CD4-positive, CD25-positive, alpha-beta regulatory T cell (primary cell): ENCODE data around the gene NMU. TPM values are rescaled to one million over a fixed set of nuclear protein-coding genes. Genes with fewer than 3 reads are reported as not detected.

Experiments
- ATAC-seq, 2 donors: fragments of 150-1000 bp; cut with Tn5 transposase; one replicate each; pipeline ENCODE4 v1.10.0; 2021; ENCODE audit warnings: low read depth in 2 of 2, moderate number of reproducible peaks in 2 of 2, moderate library complexity in 1 of 2
- DNase-seq, 3 donors: peaks; one replicate each; pipeline versions ENCODE4 v3.0.0 to v3.0.0-alpha.2; 2012 to 2022; ENCODE audit warnings: mixed read lengths in 1 of 3
- H3K27ac ChIP-seq: one replicate; pipeline ENCODE4 v1.7.0; 2013; ENCODE audit warnings: mild to moderate bottlenecking, low read length; ENCODE audit not compliant: insufficient read depth, poor library complexity, severe bottlenecking
- H3K27me3 ChIP-seq: one replicate; pipeline ENCODE4 v1.7.0; 2013; ENCODE audit warnings: low read length; ENCODE audit not compliant: control insufficient read depth, insufficient read depth
- H3K36me3 ChIP-seq: one replicate; pipeline ENCODE4 v1.7.0; 2013; ENCODE audit warnings: mild to moderate bottlenecking, low read length, moderate library complexity; ENCODE audit not compliant: control insufficient read depth, insufficient read depth
- H3K4me1 ChIP-seq: 2 replicates; pipeline ENCODE4 v1.7.0; 2013; ENCODE audit warnings: mild to moderate bottlenecking, low read length; ENCODE audit not compliant: insufficient read depth, control insufficient read depth, poor library complexity, severe bottlenecking
- H3K4me3 ChIP-seq: one replicate; pipeline ENCODE4 v1.7.0; 2013; ENCODE audit warnings: low read depth, mild to moderate bottlenecking, low read length, moderate library complexity
- H3K9me3 ChIP-seq, 2 experiments: 1 replicate in 1 of 2; 2 replicates in 1 of 2; pipeline ENCODE4 v1.7.0; 2013; ENCODE audit warnings: low read length in 2 of 2, mild to moderate bottlenecking in 1 of 2, moderate library complexity in 1 of 2; ENCODE audit not compliant: control insufficient read depth in 2 of 2
- H3K27ac Mint-ChIP-seq, 3 donors: one replicate each; pipeline ENCODE4 v1.8.0; 2020 to 2022; ENCODE audit warnings: mild to moderate bottlenecking in 3 of 3, mixed read lengths in 3 of 3, moderate library complexity in 2 of 3
- H3K27me3 Mint-ChIP-seq: one replicate; pipeline ENCODE4 v1.8.0; 2022; ENCODE audit warnings: mild to moderate bottlenecking, mixed read lengths
- H3K36me3 Mint-ChIP-seq: one replicate; pipeline ENCODE4 v1.8.0; 2020; ENCODE audit warnings: mixed read lengths
- H3K4me1 Mint-ChIP-seq, 4 donors: one replicate each; pipeline ENCODE4 v1.8.0; 2020 to 2022; ENCODE audit warnings: mixed read lengths in 4 of 4, mild to moderate bottlenecking in 1 of 4
- H3K4me3 Mint-ChIP-seq, 4 donors: one replicate each; pipeline ENCODE4 v1.8.0; 2020 to 2022; ENCODE audit warnings: mild to moderate bottlenecking in 4 of 4, mixed read lengths in 4 of 4, moderate library complexity in 3 of 4
- H3K9me3 Mint-ChIP-seq, 7 donors: one replicate each; pipeline ENCODE4 v1.8.0; 2020 to 2022; ENCODE audit warnings: mixed read lengths in 7 of 7, mild to moderate bottlenecking in 3 of 7, moderate library complexity in 2 of 7
- polyA plus RNA-seq, 4 donors: library from polyadenylated mRNA; unstranded; fragments of 300-500 nt; fragmentation: Illumina TruSeq; gene quantifications; one replicate each; pipeline ENCODE4 v1.2.3, GENCODE V29; 2021
- total RNA-seq: library from RNA; stranded (reverse); gene quantifications from one replicate; pipeline ENCODE4 v1.2.3, GENCODE V29; 2022

The NMU gene
- total and polyA plus RNA-seq, 5 donors from 2014 or later: 0.88 TPM; not detected in 4

DNA sequence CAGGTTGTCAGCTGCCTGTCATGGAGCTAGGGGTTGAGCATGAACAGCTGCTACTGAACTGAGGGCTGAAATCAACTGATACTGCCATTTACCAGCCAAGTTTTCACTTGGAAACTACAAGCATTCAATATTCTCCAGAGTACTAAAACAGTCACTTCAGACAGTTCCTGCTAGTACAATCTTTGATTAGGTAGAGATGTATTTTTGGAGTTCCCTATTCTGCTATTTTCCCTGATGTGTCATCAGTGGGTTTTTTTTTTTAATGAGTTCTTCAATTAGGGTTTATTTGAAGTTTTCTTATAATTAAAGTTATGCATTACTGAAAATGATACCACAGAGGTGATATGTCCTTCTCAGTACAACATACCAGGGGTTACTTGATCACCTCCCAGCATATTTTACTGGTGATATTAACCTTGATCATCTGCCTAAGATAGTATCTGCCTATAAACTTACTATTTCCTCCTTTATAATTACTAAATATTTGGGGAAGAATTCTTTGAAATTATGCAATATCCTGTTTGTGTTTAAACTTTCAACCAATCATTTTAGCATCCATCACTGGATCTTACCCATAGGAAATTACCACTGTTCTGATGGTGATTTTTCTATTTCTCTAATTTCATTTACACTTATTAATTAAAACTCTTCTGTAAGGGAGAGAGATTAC lies 57.6 kb downstream of the NMU start:
- no peak overlapping the region for H3K27ac ChIP-seq
- no peak overlapping the region for H3K4me3 Mint-ChIP-seq
- DNase-seq (no peak), ATAC-seq (no peak)
- H3K4me1 ChIP-seq: no peaks in the 10 kb centered on the region
- peaks cover 4% of the 10 kb centered on the region for H3K36me3 Mint-ChIP-seq
- H3K4me1 Mint-ChIP-seq: no peaks in the 10 kb centered on the region
- H3K36me3 ChIP-seq: no peaks in the 10 kb centered on the region
- peaks cover 8 to 10% of the 10 kb centered on the region in 2 experiments for H3K9me3 ChIP-seq
- H3K27me3 Mint-ChIP-seq: peaks cover 10% of the 10 kb centered on the region
- no peak overlapping the region for H3K4me3 ChIP-seq
- peaks cover 2% of the 10 kb centered on the region for H3K27me3 ChIP-seq
- peaks cover 0 to 27% (median 2%) of the 10 kb centered on the region in 7 donors for H3K9me3 Mint-ChIP-seq
- H3K27ac Mint-ChIP-seq: no peak overlapping the region

DNA sequence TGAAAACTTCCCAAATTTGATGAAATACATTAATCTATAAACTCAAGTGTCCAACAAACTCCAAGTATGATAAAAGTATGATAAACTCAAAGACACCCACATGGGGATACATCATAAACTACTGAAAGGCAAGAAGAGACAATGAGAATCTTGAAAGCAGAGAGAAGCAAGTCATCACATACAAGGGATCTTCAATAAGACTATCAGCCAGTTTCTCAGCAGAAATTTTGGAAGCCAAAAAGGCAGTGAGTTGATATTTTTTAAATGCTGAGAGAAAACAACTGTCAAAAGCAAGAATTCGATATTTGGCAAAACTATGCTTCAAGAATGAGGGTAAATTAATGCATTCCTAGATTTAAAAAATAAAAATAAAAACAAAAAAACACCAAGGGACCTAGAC lies 60.6 kb downstream of the NMU start:
- Histone ChIP-seq H3K27ac (no peak overlapping the region), H3K9me3 (peaks cover 8 to 10% of the 10 kb centered on the region in 2 experiments), H3K4me3 (no peak overlapping the region), H3K4me1 (no peaks in the 10 kb centered on the region), H3K36me3 (no peaks in the 10 kb centered on the region), H3K27me3 (peaks cover 2% of the 10 kb centered on the region)
- H3K4me3 Mint-ChIP-seq: no peak overlapping the region
- H3K27ac Mint-ChIP-seq: no peak overlapping the region
- no peak for ATAC-seq
- H3K4me1 Mint-ChIP-seq: no peaks in the 10 kb centered on the region
- peaks cover 0 to 22% (median 3%) of the 10 kb centered on the region in 7 donors for H3K9me3 Mint-ChIP-seq
- DNase-seq: no peak
- peaks cover 16% of the 10 kb centered on the region for H3K27me3 Mint-ChIP-seq
- peaks cover 4% of the 10 kb centered on the region for H3K36me3 Mint-ChIP-seq

DNA sequence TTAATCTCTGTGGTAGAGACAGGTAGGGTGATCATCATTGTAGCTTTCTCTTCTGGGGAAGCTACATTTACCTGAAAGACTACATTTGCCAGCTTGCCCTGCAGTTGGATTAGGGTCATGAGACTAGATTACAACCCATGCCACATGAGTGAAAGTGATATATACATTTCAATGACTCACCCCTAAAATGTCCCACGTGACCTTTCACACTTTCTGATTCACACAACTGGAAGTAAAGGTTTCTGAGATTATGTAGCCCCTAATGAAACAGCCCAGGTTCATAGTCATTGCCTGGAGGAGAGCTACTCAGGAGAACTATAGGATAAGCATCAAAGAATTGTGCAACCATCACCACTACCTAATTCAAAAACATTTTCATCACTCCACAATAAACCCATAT lies 61.8 kb downstream of the NMU start:
- peaks cover 8 to 10% of the 10 kb centered on the region in 2 experiments for H3K9me3 ChIP-seq
- H3K4me1 ChIP-seq: no peaks in the 10 kb centered on the region
- peaks cover 0 to 22% (median 3%) of the 10 kb centered on the region in 7 donors for H3K9me3 Mint-ChIP-seq
- H3K4me3 Mint-ChIP-seq: no peak overlapping the region
- H3K27me3 ChIP-seq: peaks cover 2% of the 10 kb centered on the region
- ATAC-seq (no peak), DNase-seq (no peak)
- no peak overlapping the region for H3K27ac ChIP-seq
- H3K4me3 ChIP-seq: no peak overlapping the region
- peaks cover 4% of the 10 kb centered on the region for H3K36me3 Mint-ChIP-seq
- H3K27ac Mint-ChIP-seq: no peak overlapping the region
- H3K36me3 ChIP-seq: no peaks in the 10 kb centered on the region
- H3K27me3 Mint-ChIP-seq: peaks cover 17% of the 10 kb centered on the region
- H3K4me1 Mint-ChIP-seq: no peaks in the 10 kb centered on the region

DNA sequence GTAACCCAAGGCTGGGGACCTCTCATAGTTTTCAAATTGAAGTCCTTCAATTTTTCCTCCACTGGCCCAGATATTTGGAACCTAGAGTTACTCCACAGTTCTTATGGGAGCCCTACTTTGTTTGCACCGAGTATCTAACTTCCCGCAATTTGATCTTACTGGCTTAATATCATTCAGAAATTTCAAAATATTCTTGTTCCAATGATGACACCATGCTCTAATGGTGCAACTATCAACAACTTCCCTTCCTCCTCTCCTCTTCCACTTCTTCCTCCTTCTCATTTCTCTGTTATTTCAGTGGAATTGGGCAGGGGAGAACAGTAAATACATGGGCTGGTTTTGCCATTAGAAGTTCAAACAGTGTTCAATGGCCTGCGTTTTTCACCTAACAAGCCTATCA lies 64.3 kb downstream of the NMU start:
- DNase-seq: no peak
- peaks cover 31% of the 10 kb centered on the region for H3K27me3 Mint-ChIP-seq
- ATAC-seq: no peak
- H3K27ac Mint-ChIP-seq: no peak overlapping the region
- peaks cover 0 to 14% (median 3%) of the 10 kb centered on the region in 7 donors for H3K9me3 Mint-ChIP-seq
- no peaks in the 10 kb centered on the region for H3K36me3 ChIP-seq
- H3K27me3 ChIP-seq: peaks cover 2% of the 10 kb centered on the region
- H3K4me1 ChIP-seq: no peaks in the 10 kb centered on the region
- H3K36me3 Mint-ChIP-seq: peaks cover 4% of the 10 kb centered on the region
- H3K4me3 ChIP-seq: no peak overlapping the region
- no peaks in the 10 kb centered on the region for H3K4me1 Mint-ChIP-seq
- peaks cover 8 to 10% of the 10 kb centered on the region in 2 experiments for H3K9me3 ChIP-seq
- no peak overlapping the region for H3K4me3 Mint-ChIP-seq
- no peak overlapping the region for H3K27ac ChIP-seq

DNA sequence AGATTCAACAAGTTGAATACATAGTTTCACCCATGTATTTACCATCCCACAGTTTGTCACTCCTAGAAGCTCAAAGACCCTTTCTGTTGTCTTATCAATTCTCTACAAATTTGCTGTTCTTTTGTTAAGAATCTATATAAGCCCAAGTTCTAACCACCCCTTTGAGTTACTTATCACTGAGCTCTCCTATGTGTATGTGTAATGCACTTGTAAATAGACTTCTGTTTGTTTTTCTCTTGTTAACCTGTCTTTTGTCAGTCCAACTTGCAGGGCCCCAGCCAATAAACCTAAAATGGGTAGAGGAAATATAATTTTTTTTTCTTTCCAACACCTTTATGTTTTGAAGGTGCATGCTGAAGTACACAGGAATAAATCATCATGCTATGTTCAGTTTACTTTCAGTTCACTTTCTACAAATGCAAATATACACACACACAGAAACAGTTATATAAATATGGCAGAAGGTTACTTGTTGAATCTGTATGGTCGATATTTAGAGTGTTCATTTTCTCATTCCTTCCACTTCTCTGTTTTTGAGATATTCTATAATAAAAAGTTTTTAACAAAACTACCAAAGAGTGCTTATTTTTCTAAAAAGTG lies 67.1 kb downstream of the NMU start:
- Histone ChIP-seq H3K4me1 (no peaks in the 10 kb centered on the region), H3K4me3 (no peak overlapping the region), H3K9me3 (no peaks in the 10 kb centered on the region), H3K36me3 (no peaks in the 10 kb centered on the region), H3K27ac (no peak overlapping the region), H3K27me3 (peaks cover 2% of the 10 kb centered on the region)
- Mint-ChIP-seq H3K4me3 (no peak overlapping the region), H3K27me3 (peaks cover 21% of the 10 kb centered on the region), H3K36me3 (no peaks in the 10 kb centered on the region), H3K4me1 (no peaks in the 10 kb centered on the region), H3K9me3 (peaks cover 0 to 2% (median 0%) of the 10 kb centered on the region in 7 donors), H3K27ac (no peak overlapping the region)
- no peak for ATAC-seq
- no peak for DNase-seq

DNA sequence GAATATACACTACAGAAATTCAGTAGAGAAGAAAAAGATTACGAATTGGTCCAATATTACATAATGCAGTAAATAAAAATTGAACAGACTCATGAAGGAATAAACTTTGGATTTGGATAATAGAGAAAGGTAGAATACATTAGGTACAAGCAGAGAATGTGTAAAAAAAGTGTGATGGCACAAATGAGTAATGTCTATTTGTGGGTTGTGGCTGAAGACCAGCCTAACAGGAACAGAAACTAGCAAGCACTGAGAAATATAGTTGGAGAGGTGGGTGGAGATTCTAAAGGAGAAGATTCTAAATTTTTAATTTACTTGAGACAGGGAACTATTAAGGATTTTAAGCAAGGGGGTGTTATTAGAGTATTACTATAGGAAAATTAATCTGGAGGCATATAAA lies 74.2 kb downstream of the NMU start:
- H3K4me1 ChIP-seq: no peaks in the 10 kb centered on the region
- ATAC-seq: peak in 1 of 2 donors; percentile 37
- peaks cover 15% of the 10 kb centered on the region for H3K27me3 Mint-ChIP-seq

DNA sequence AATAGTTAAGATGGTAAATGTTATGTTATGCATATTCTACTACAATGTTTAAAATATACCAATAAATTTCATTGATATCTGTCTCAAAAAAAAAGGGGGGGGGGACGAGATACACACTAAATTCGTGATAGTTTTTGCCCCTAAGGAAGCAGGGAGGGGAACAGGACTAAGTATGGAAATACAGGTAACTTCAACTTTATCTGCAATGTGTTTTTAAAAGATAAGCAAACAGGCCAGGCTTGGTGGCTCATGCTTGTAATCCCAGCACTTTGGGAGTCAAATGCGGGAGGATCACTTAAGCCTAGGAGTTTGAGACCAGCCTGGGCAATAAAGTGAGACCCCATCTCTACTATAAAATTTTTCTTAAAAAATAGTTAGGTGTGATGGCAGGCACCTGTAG lies 76.0 kb downstream of the NMU start:
- Mint-ChIP-seq H3K27ac (no peak overlapping the region), H3K4me3 (no peak overlapping the region), H3K9me3 (peaks cover 0 to 2% (median 0%) of the 10 kb centered on the region in 7 donors), H3K27me3 (peaks cover 15% of the 10 kb centered on the region), H3K4me1 (peaks cover 0 to 2% (median 0%) of the 10 kb centered on the region in 4 donors), H3K36me3 (no peaks in the 10 kb centered on the region)
- Histone ChIP-seq H3K4me1 (no peaks in the 10 kb centered on the region), H3K36me3 (no peaks in the 10 kb centered on the region), H3K27ac (no peak overlapping the region), H3K9me3 (no peaks in the 10 kb centered on the region), H3K4me3 (no peak overlapping the region), H3K27me3 (peaks cover 7% of the 10 kb centered on the region)
- ATAC-seq (no peak), DNase-seq (no peak)

More for the DNA sequence above, 74.2 kb downstream of the NMU start:
- peaks cover 7% of the 10 kb centered on the region for H3K27me3 ChIP-seq
- no peaks in the 10 kb centered on the region for H3K9me3 ChIP-seq
- Mint-ChIP-seq H3K4me3 (no peak overlapping the region), H3K36me3 (no peaks in the 10 kb centered on the region), H3K27ac (no peak overlapping the region), H3K4me1 (peaks cover 0 to 2% (median 0%) of the 10 kb centered on the region in 4 donors), H3K9me3 (peaks cover 0 to 2% (median 0%) of the 10 kb centered on the region in 7 donors)
- DNase-seq: peak in 1 of 3 donors; percentile 17
- no peak overlapping the region for H3K4me3 ChIP-seq
- H3K27ac ChIP-seq: no peak overlapping the region
- no peaks in the 10 kb centered on the region for H3K36me3 ChIP-seq
